DOHH2 (cell line): ENCODE results near the gene LONRF3.
"Not testable (repeated sequence)": the region's sequence is repeated elsewhere in the genome, so short reads cannot be mapped to it uniquely, and the experiment has no call there.

Experiments
- H3F3A ChIP-seq: fragments of 200-600 bp; sonication (generic), shearing (Covaris generic); 2 replicates; pipeline ENCODE4 v1.6.0; 2016; ENCODE audit warnings: antibody characterized with exemption, mild to moderate bottlenecking; ENCODE audit not compliant: control insufficient read depth, insufficient read depth
- H3K27ac ChIP-seq: fragments of 200-600 bp; sonication (generic); 2 replicates; pipeline ENCODE4 v1.5.1; 2014; ENCODE audit warnings: low read depth, mild to moderate bottlenecking, low read length, moderate library complexity
- H3K27me3 ChIP-seq: fragments of 200-600 bp; sonication (generic); 2 replicates; pipeline ENCODE4 v1.6.1; 2014; ENCODE audit warnings: mild to moderate bottlenecking, low read length, mixed read lengths; ENCODE audit not compliant: control insufficient read depth
- H3K36me3 ChIP-seq: fragments of 200-600 bp; sonication (generic); 2 replicates; pipeline ENCODE4 v1.6.1; 2014; ENCODE audit warnings: mild to moderate bottlenecking, low read length, moderate library complexity, mixed read lengths; ENCODE audit not compliant: control insufficient read depth
- H3K4me1 ChIP-seq: fragments of 200-600 bp; sonication (generic); 2 replicates; pipeline ENCODE4 v1.6.1; 2014; ENCODE audit warnings: mild to moderate bottlenecking, low read length, mixed read lengths; ENCODE audit not compliant: control insufficient read depth
- H3K4me2 ChIP-seq: fragments of 200-600 bp; sonication (generic); 2 replicates; pipeline ENCODE4 v1.6.0; 2014; ENCODE audit warnings: mild to moderate bottlenecking, low read length, moderate library complexity
- H3K4me3 ChIP-seq: fragments of 200-600 bp; sonication (generic); 2 replicates; pipeline ENCODE4 v1.5.1; 2014; ENCODE audit warnings: mild to moderate bottlenecking, low read length, mixed read lengths
- H3K79me2 ChIP-seq: fragments of 200-600 bp; sonication (generic); 2 replicates; pipeline ENCODE4 v1.6.1; 2014; ENCODE audit warnings: mild to moderate bottlenecking, low read length, mixed read lengths; ENCODE audit not compliant: control insufficient read depth
- H3K9me2 ChIP-seq: fragments of 200-600 bp; sonication (generic); replicated peaks from 2 replicates; pipeline ENCODE4 v1.6.1; 2014; ENCODE audit warnings: mild to moderate bottlenecking, low read length, mixed read lengths; ENCODE audit not compliant: control insufficient read depth
- H3K9me3 ChIP-seq: fragments of 200-600 bp; sonication (generic); 2 replicates; pipeline ENCODE4 v1.6.1; 2014; ENCODE audit warnings: antibody characterized with exemption, low read length, mixed read lengths; ENCODE audit not compliant: control insufficient read depth, insufficient read depth
- H4K20me1 ChIP-seq: fragments of 200-600 bp; sonication (generic); 2 replicates; pipeline ENCODE4 v1.6.0; 2014; ENCODE audit warnings: low read depth, mild to moderate bottlenecking, antibody characterized with exemption, low read length, moderate library complexity; ENCODE audit not compliant: control insufficient read depth, insufficient read depth
- CTCF ChIP-seq: fragments of 200-600 bp; sonication (generic); IDR thresholded peaks from one replicate; pipeline ENCODE4 v1.5.1; 2014; ENCODE audit warnings: antibody characterized with exemption, mild to moderate bottlenecking, low read depth, low read length; ENCODE audit not compliant: poor library complexity, severe bottlenecking
- EZH2phosphoT487 ChIP-seq: fragments of 200-600 bp; sonication (generic); IDR thresholded peaks from 2 replicates; pipeline ENCODE4 v1.6.1; 2017; ENCODE audit warnings: borderline replicate concordance, mild to moderate bottlenecking, antibody characterized with exemption, low read length, moderate library complexity, mixed read lengths

Gene LONRF3

GRCh38 chrX:119028733-119029330, 54.4 kb downstream of the LONRF3 start:
- TF ChIP-seq EZH2phosphoT487 (no peak), CTCF (no peak)
- no peaks in the 10 kb centered on the region for H3F3A ChIP-seq
- H3K4me2 ChIP-seq: no peak overlapping the region
- no peaks in the 10 kb centered on the region for H3K9me2 ChIP-seq
- no peaks in the 10 kb centered on the region for H3K9me3 ChIP-seq
- H3K4me3 ChIP-seq: no peak overlapping the region
- H3K4me1 ChIP-seq: no peaks in the 10 kb centered on the region
- H3K27ac ChIP-seq: no peak overlapping the region
- H3K27me3 ChIP-seq: no peaks in the 10 kb centered on the region
- no peaks in the 10 kb centered on the region for H4K20me1 ChIP-seq
- no peaks in the 10 kb centered on the region for H3K36me3 ChIP-seq
- no peaks in the 10 kb centered on the region for H3K79me2 ChIP-seq

- not testable (repeated sequence) for H3K4me3 ChIP-seq, H3F3A ChIP-seq, H3K4me2 ChIP-seq, H3K27ac ChIP-seq, H3K27me3 ChIP-seq, H3K4me1 ChIP-seq, H3K36me3 ChIP-seq, H3K79me2 ChIP-seq, H4K20me1 ChIP-seq, H3K9me3 ChIP-seq, H3K9me2 ChIP-seq
Observed at GRCh38 chrX:119029656-119030055, 55.2 kb downstream of the LONRF3 start.

GRCh38 chrX:119030990-119031389, 56.6 kb downstream of the LONRF3 start:
- H3K4me3 ChIP-seq: no peak overlapping the region
- no peaks in the 10 kb centered on the region for H3K4me1 ChIP-seq
- H3K36me3 ChIP-seq: no peaks in the 10 kb centered on the region
- H3K27ac ChIP-seq: no peak overlapping the region
- H3F3A ChIP-seq: no peaks in the 10 kb centered on the region
- H3K9me2 ChIP-seq: no peaks in the 10 kb centered on the region
- H3K79me2 ChIP-seq: no peaks in the 10 kb centered on the region
- H3K27me3 ChIP-seq: no peaks in the 10 kb centered on the region
- TF ChIP-seq CTCF (no peak), EZH2phosphoT487 (no peak)
- no peaks in the 10 kb centered on the region for H4K20me1 ChIP-seq
- H3K9me3 ChIP-seq: no peaks in the 10 kb centered on the region
- no peak overlapping the region for H3K4me2 ChIP-seq

GRCh38 chrX:119036107-119037029, 62.0 kb downstream of the LONRF3 start:
- Histone ChIP-seq H3K4me2 (no peak overlapping the region), H3K4me3 (no peak overlapping the region)
- no peak for TF ChIP-seq CTCF
- TF ChIP-seq EZH2phosphoT487: no peak

More at GRCh38 chrX:119036107-119037029, 62.0 kb downstream of the LONRF3 start:
- Histone ChIP-seq H4K20me1 (no peaks in the 10 kb centered on the region), H3K4me1 (no peaks in the 10 kb centered on the region), H3K9me3 (no peaks in the 10 kb centered on the region), H3K9me2 (no peaks in the 10 kb centered on the region), H3K27me3 (no peaks in the 10 kb centered on the region), H3K36me3 (no peaks in the 10 kb centered on the region), H3K79me2 (no peaks in the 10 kb centered on the region), H3F3A (no peaks in the 10 kb centered on the region), H3K27ac (no peak overlapping the region)
